Measurements from ENCODE around the gene PTX4.

DNA sequence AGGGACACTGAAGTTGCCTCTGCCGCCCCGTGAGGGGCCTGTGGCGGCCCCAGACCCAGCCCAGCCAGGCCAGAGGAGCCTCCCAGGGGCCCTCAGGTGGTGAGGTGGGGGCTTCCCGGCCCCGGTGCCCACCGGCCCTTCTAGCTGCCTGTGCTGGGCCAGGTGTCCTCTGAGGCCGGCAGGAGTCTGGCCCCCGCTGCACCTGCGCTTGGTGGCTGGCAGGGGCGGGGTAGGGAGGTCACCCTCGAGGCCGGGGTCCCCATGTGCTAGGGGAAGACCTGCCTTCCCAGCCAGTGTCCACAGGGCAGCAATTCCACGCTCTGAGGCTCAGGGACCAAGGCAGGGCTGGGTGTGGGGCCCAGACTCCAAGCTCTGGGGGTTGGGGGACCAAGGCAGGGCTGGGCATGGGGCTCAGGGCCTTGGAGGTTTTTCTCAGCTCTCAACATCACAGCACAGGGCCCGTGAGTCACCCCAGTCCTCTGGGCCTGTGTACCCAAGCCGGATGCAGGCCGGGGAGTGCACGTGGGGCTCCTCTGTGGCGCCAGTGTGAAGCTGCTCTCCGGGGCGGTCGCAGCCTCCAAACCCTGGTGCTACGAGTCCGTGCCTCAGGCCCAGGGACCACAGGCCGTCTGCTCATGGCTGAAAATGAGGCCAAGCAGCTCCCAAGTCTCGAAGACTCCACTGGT is 43.1 kb downstream of the PTX4 start:
- TF ChIP-seq, protein P1, sequence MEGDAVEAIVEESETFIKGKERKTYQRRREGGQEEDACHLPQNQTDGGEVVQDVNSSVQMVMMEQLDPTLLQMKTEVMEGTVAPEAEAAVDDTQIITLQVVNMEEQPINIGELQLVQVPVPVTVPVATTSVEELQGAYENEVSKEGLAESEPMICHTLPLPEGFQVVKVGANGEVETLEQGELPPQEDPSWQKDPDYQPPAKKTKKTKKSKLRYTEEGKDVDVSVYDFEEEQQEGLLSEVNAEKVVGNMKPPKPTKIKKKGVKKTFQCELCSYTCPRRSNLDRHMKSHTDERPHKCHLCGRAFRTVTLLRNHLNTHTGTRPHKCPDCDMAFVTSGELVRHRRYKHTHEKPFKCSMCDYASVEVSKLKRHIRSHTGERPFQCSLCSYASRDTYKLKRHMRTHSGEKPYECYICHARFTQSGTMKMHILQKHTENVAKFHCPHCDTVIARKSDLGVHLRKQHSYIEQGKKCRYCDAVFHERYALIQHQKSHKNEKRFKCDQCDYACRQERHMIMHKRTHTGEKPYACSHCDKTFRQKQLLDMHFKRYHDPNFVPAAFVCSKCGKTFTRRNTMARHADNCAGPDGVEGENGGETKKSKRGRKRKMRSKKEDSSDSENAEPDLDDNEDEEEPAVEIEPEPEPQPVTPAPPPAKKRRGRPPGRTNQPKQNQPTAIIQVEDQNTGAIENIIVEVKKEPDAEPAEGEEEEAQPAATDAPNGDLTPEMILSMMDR (conservative IDR thresholded peaks at IDR 0.05; ENCODE audit: low read depth in 2 of 2): no peak
- TF ChIP-seq POLR2AphosphoS5 (IDR thresholded peaks at IDR 0.05; ENCODE audit: low read depth): no peak
- no peak for TF ChIP-seq EZH2phosphoT487 (IDR thresholded peaks at IDR 0.05; ENCODE audit: unreplicated experiment)
- no peak for TF ChIP-seq EZH2 (IDR thresholded peaks at IDR 0.05; ENCODE audit: low read depth, unreplicated experiment)
- no peak for TF ChIP-seq JUNB (IDR thresholded peaks at IDR 0.05; ENCODE audit: unreplicated experiment)
- TF ChIP-seq, protein P2, sequence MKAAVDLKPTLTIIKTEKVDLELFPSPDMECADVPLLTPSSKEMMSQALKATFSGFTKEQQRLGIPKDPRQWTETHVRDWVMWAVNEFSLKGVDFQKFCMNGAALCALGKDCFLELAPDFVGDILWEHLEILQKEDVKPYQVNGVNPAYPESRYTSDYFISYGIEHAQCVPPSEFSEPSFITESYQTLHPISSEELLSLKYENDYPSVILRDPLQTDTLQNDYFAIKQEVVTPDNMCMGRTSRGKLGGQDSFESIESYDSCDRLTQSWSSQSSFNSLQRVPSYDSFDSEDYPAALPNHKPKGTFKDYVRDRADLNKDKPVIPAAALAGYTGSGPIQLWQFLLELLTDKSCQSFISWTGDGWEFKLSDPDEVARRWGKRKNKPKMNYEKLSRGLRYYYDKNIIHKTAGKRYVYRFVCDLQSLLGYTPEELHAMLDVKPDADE (IDR thresholded peaks at IDR 0.05): no peak
- TF ChIP-seq, protein P3, sequence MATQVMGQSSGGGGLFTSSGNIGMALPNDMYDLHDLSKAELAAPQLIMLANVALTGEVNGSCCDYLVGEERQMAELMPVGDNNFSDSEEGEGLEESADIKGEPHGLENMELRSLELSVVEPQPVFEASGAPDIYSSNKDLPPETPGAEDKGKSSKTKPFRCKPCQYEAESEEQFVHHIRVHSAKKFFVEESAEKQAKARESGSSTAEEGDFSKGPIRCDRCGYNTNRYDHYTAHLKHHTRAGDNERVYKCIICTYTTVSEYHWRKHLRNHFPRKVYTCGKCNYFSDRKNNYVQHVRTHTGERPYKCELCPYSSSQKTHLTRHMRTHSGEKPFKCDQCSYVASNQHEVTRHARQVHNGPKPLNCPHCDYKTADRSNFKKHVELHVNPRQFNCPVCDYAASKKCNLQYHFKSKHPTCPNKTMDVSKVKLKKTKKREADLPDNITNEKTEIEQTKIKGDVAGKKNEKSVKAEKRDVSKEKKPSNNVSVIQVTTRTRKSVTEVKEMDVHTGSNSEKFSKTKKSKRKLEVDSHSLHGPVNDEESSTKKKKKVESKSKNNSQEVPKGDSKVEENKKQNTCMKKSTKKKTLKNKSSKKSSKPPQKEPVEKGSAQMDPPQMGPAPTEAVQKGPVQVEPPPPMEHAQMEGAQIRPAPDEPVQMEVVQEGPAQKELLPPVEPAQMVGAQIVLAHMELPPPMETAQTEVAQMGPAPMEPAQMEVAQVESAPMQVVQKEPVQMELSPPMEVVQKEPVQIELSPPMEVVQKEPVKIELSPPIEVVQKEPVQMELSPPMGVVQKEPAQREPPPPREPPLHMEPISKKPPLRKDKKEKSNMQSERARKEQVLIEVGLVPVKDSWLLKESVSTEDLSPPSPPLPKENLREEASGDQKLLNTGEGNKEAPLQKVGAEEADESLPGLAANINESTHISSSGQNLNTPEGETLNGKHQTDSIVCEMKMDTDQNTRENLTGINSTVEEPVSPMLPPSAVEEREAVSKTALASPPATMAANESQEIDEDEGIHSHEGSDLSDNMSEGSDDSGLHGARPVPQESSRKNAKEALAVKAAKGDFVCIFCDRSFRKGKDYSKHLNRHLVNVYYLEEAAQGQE (IDR thresholded peaks at IDR 0.05; ENCODE audit: unreplicated experiment): no peak
- no peak for TF ChIP-seq CREB1 (CRISPR knock-in tag; IDR thresholded peaks at IDR 0.05; ENCODE audit: low read depth)
- TF ChIP-seq ZNF331 (CRISPR knock-in tag; IDR thresholded peaks at IDR 0.05; ENCODE audit: low read depth): no peak
- TF ChIP-seq STAT1 (IDR thresholded peaks at IDR 0.05; ENCODE audit: unreplicated experiment): no peak
